MCF 10A (cell line): Measurements from ENCODE around the gene ACACA. TPM values are rescaled to one million over a fixed set of nuclear protein-coding genes. Genes with fewer than 3 reads are reported as not detected.

Experiments used
- BruUV-seq: library from RNA; stranded (reverse); fragments of 400-500 nt; replicated peaks from 2 replicates; lab custom pipeline; 2021; lab: Mats Ljungman, UMichigan
- CTCF ChIA-PET: fragments of 300-600 bp; sonication (Branson Sonifier 250); formaldehyde crosslinking; extraction: SDS; loops from one replicate; lab custom pipeline; 2021; ENCODE audit warnings: antibody characterized with exemption, inconsistent platforms; lab: Yijun Ruan, JAX
- POLR2A ChIA-PET: fragments of 300-600, 350-650 bp; sonication (Branson Sonifier 250); formaldehyde crosslinking; extraction: SDS; loops from one replicate; lab custom pipeline; 2020; ENCODE audit warnings: antibody characterized with exemption, inconsistent platforms; lab: Yijun Ruan, JAX
- DNase-seq: peaks from one replicate; pipeline ENCODE4 v3.0.0-alpha.2; 2018; ENCODE audit not compliant: unreplicated experiment
- H3K27ac Mint-ChIP-seq: one replicate; pipeline ENCODE4 v1.8.0; 2022; ENCODE audit warnings: mild to moderate bottlenecking, low read depth, mixed read lengths; ENCODE audit not compliant: unreplicated experiment
- H3K27me3 Mint-ChIP-seq: one replicate; pipeline ENCODE4 v1.8.0; 2022; ENCODE audit warnings: mixed read lengths; ENCODE audit not compliant: insufficient read depth, unreplicated experiment
- H3K36me3 Mint-ChIP-seq: one replicate; pipeline ENCODE4 v1.8.0; 2022; ENCODE audit warnings: mild to moderate bottlenecking, moderate library complexity, mixed read lengths; ENCODE audit not compliant: insufficient read depth, unreplicated experiment
- H3K4me1 Mint-ChIP-seq: one replicate; pipeline ENCODE4 v1.8.0; 2022; ENCODE audit warnings: mixed read lengths; ENCODE audit not compliant: insufficient read depth, unreplicated experiment
- H3K4me3 Mint-ChIP-seq: one replicate; pipeline ENCODE4 v1.8.0; 2022; ENCODE audit warnings: mild to moderate bottlenecking, moderate library complexity, mixed read lengths; ENCODE audit not compliant: unreplicated experiment
- H3K9me3 Mint-ChIP-seq: one replicate; pipeline ENCODE4 v1.8.0; 2022; ENCODE audit warnings: mixed read lengths; ENCODE audit not compliant: unreplicated experiment
- intact Hi-C: fragments of 100-400 bp; cut with micrococcal nuclease; formaldehyde crosslinking; loops from 2 replicates; pipeline ENCODE4 v1.14.1; 2022
- total RNA-seq: library from RNA; stranded (reverse); gene quantifications from 2 replicates; pipeline ENCODE4 v1.2.3, GENCODE V29; 2022
- TF ChIP-seq, protein P1 (sequence below): fragments of 200-600 bp; IDR thresholded peaks from one replicate; pipeline ENCODE4 v1.8.0; 2022; ENCODE audit warnings: antibody characterized with exemption, mild to moderate bottlenecking; ENCODE audit not compliant: unreplicated experiment

ACACA gene
- total RNA-seq, 1 experiment from 2014 or later, result 100 TPM

- no peak for DNase-seq
- TF ChIP-seq, protein P1, sequence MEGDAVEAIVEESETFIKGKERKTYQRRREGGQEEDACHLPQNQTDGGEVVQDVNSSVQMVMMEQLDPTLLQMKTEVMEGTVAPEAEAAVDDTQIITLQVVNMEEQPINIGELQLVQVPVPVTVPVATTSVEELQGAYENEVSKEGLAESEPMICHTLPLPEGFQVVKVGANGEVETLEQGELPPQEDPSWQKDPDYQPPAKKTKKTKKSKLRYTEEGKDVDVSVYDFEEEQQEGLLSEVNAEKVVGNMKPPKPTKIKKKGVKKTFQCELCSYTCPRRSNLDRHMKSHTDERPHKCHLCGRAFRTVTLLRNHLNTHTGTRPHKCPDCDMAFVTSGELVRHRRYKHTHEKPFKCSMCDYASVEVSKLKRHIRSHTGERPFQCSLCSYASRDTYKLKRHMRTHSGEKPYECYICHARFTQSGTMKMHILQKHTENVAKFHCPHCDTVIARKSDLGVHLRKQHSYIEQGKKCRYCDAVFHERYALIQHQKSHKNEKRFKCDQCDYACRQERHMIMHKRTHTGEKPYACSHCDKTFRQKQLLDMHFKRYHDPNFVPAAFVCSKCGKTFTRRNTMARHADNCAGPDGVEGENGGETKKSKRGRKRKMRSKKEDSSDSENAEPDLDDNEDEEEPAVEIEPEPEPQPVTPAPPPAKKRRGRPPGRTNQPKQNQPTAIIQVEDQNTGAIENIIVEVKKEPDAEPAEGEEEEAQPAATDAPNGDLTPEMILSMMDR, result no peak
- no peak overlapping the region for H3K27ac Mint-ChIP-seq
- intact Hi-C loops, result no loop called here
- peaks cover 89% of the 10 kb centered on the region for H3K36me3 Mint-ChIP-seq
- CTCF ChIA-PET, result interaction anchor here (0.6 to 0.7 kb wide), 2 partner anchors 76 to 599 kb away, joined by 3 to 4 read pairs; no protein-coding TSS in a partner anchor
- no peaks in the 10 kb centered on the region for H3K27me3 Mint-ChIP-seq
- POLR2A ChIA-PET, result interaction anchor here (0.9 to 1.4 kb wide), 2 partner anchors 8 to 617 kb away, joined by 3 to 4 read pairs; no protein-coding TSS in a partner anchor
- BruUV-seq, result no TSS peak
- no peaks in the 10 kb centered on the region for H3K9me3 Mint-ChIP-seq
- no peak overlapping the region for H3K4me3 Mint-ChIP-seq
- H3K4me1 Mint-ChIP-seq, result peaks cover 11% of the 10 kb centered on the region
Observed at GRCh38 chr17:37218849-37219248, 187.8 kb downstream of the ACACA start.

DNA sequence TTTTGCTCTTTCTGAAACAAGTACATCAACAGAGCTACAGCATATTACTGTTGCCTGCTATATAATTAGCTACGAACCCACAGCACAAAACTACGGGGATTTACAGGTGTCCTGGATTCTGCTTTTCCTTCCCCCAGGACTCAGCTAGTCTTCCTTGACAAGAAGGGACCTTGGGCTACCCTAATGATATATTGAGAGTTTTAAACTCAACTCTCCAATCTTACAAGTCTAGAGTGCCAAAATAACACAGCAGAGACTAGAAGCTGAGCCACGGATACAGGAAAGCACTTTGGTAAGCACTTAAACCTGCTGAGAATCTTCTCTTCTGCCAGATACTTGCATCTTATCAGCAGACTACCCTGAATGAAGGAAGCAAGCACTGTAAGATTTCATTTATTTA is 192.2 kb downstream of the ACACA start:
- Mint-ChIP-seq H3K27ac (no peak overlapping the region), H3K36me3 (peaks cover 64% of the 10 kb centered on the region), H3K27me3 (no peaks in the 10 kb centered on the region), H3K9me3 (no peaks in the 10 kb centered on the region), H3K4me1 (no peaks in the 10 kb centered on the region), H3K4me3 (no peak overlapping the region)
- CTCF ChIA-PET, result interaction anchor here (0.9 to 1.8 kb wide), 2 partner anchors 10 to 25 kb away, joined by 4 to 5 read pairs; no protein-coding TSS in a partner anchor
- BruUV-seq, result no TSS peak
- TF ChIP-seq, protein P1, result no peak
- intact Hi-C loops, result no loop called here
- POLR2A ChIA-PET, result no interaction called here
- no peak for DNase-seq

DNA sequence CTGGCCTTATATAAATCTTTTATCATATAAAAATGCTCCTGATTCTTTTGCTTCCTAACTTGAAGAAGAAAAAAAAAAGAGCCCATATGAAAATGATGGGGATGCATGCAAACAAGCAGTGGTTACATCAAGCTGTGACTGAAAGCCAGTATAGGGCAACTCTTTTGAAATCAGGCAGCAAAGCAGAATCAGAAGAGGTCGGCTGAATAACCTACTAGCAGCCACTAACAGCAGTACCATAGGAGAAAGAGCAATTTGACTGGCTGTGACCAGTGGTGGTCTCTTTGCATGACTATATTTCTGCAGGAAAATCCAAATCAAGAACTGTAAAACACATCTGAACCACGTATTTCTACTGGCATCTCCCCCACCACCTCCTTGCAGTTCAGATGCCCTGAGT is 192.7 kb downstream of the ACACA start:
- ChIA-PET CTCF (interaction anchor here (1.8 kb wide), 1 partner anchor 11 kb away, joined by 5 read pairs; no protein-coding TSS in a partner anchor), POLR2A (no interaction called here)
- no peak overlapping the region for H3K27ac Mint-ChIP-seq
- intact Hi-C loops, result no loop called here
- no TSS peak for BruUV-seq
- H3K4me3 Mint-ChIP-seq, result no peak overlapping the region
- DNase-seq, result no peak
- no peaks in the 10 kb centered on the region for H3K9me3 Mint-ChIP-seq
- peaks cover 59% of the 10 kb centered on the region for H3K36me3 Mint-ChIP-seq
- no peaks in the 10 kb centered on the region for H3K27me3 Mint-ChIP-seq
- H3K4me1 Mint-ChIP-seq, result no peaks in the 10 kb centered on the region
- TF ChIP-seq, protein P1, result no peak

DNA sequence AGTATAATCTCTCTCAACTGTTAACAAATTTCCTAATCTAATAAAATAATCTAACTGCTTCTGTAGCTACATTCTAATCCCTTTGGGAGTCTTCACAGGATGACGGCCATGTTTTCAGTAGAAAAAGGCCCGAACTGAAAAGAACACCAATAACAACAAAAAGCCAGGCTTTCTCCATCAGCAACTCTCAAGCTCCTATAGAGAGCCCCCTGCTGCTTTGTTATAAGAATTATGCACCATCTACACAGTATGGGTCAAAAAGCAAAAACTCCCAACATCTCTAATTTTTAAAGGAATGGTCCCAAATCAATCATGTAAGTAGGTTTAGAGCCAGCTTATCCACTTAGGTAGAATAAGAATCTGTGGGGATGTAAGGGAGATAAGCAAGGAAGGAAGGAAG is 194.5 kb downstream of the ACACA start:
- DNase-seq, result no peak
- TF ChIP-seq, protein P1, result no peak
- no peak overlapping the region for H3K4me3 Mint-ChIP-seq

More for the DNA sequence above, 194.5 kb downstream of the ACACA start:
- H3K4me1 Mint-ChIP-seq, result no peaks in the 10 kb centered on the region
- ChIA-PET CTCF (interaction anchor here (0.5 to 1.1 kb wide), 6 partner anchors 13 to 204 kb away, joined by 3 to 6 read pairs (median 4); no protein-coding TSS in a partner anchor), POLR2A (no interaction called here)
- no peaks in the 10 kb centered on the region for H3K9me3 Mint-ChIP-seq
- H3K27me3 Mint-ChIP-seq, result no peaks in the 10 kb centered on the region
- H3K36me3 Mint-ChIP-seq, result peaks cover 56% of the 10 kb centered on the region
- BruUV-seq, result no TSS peak
- H3K27ac Mint-ChIP-seq, result no peak overlapping the region
- intact Hi-C loops, result no loop called here
